Endothelial cell of umbilical vein (primary cell): Measurements from ENCODE around the gene NEB.

Experiments used
- EZH2 ChIP-seq: IDR thresholded peaks from 2 replicates; pipeline ENCODE4 v1.6.1; 2012; ENCODE audit warnings: borderline replicate concordance, low read depth, mild to moderate bottlenecking, moderate library complexity, low read length, inconsistent platforms; ENCODE audit not compliant: severe bottlenecking
- POLR2A ChIP-seq: IDR thresholded peaks from 2 replicates; pipeline ENCODE4 v1.6.1; 2012; ENCODE audit warnings: low read depth, mild to moderate bottlenecking, control low read depth, low read length
- POLR2AphosphoS5 ChIP-seq: IDR thresholded peaks from 2 replicates; pipeline ENCODE4 v1.6.1; 2012; ENCODE audit warnings: low read depth, mild to moderate bottlenecking, control low read depth, low read length, moderate library complexity; ENCODE audit not compliant: insufficient read depth
- TF ChIP-seq, protein P1 (sequence below), 2 donors: IDR thresholded peaks; 1 replicate in 1 of 2; 2 replicates in 1 of 2; pipeline ENCODE4 v1.5.1; 2011; ENCODE audit warnings: low read length in 2 of 2, mild to moderate bottlenecking in 2 of 2, moderate library complexity in 2 of 2, control low read depth in 1 of 2, inconsistent platforms in 1 of 2, low read depth in 1 of 2; ENCODE audit not compliant: insufficient read depth in 1 of 2; ENCODE audit errors: extremely low read depth in 1 of 2
- TF ChIP-seq, protein P2 (sequence below): IDR thresholded peaks from 2 replicates; pipeline ENCODE4 v1.6.1; 2011; ENCODE audit not compliant: insufficient read depth, insufficient read length

- TF ChIP-seq POLR2A (no peak), POLR2AphosphoS5 (no peak), EZH2 (no peak)
- TF ChIP-seq, protein P1, sequence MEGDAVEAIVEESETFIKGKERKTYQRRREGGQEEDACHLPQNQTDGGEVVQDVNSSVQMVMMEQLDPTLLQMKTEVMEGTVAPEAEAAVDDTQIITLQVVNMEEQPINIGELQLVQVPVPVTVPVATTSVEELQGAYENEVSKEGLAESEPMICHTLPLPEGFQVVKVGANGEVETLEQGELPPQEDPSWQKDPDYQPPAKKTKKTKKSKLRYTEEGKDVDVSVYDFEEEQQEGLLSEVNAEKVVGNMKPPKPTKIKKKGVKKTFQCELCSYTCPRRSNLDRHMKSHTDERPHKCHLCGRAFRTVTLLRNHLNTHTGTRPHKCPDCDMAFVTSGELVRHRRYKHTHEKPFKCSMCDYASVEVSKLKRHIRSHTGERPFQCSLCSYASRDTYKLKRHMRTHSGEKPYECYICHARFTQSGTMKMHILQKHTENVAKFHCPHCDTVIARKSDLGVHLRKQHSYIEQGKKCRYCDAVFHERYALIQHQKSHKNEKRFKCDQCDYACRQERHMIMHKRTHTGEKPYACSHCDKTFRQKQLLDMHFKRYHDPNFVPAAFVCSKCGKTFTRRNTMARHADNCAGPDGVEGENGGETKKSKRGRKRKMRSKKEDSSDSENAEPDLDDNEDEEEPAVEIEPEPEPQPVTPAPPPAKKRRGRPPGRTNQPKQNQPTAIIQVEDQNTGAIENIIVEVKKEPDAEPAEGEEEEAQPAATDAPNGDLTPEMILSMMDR (IDR thresholded peaks at IDR 0.05; ENCODE audit: extremely low read depth in 1 of 2, insufficient read depth in 1 of 2, low read depth in 1 of 2, low read length in 2 of 2) = no peak
- TF ChIP-seq, protein P2, sequence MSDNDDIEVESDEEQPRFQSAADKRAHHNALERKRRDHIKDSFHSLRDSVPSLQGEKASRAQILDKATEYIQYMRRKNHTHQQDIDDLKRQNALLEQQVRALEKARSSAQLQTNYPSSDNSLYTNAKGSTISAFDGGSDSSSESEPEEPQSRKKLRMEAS = no peak
These were observed 258.0 kb downstream of the NEB start for GRCh38 chr2:151476287-151476686.
